Subcutaneous adipose tissue (tissue), 4 donors: Measurements from ENCODE around the gene ZMYND10. TPM values are rescaled to one million over a fixed set of nuclear protein-coding genes. Genes with fewer than 3 reads are reported as not detected.

Experiments
- total RNA-seq, 4 donors: library from RNA; depleted of rRNA; stranded (reverse); fragments of >200 nt; gene quantifications; one replicate each; pipeline ENCODE4 v1.1.0, GENCODE V29; 2016
- TF ChIP-seq, protein P1 (sequence below): fragments of 450-650 bp; IDR thresholded peaks from one replicate; pipeline ENCODE4 v1.5.1; 2016; ENCODE audit warnings: low read depth, mild to moderate bottlenecking, control low read depth, antibody characterized with exemption, moderate library complexity

Gene ZMYND10
- total RNA-seq, 4 donors from 2014 or later: 1.5 TPM; not detected in 3

DNA sequence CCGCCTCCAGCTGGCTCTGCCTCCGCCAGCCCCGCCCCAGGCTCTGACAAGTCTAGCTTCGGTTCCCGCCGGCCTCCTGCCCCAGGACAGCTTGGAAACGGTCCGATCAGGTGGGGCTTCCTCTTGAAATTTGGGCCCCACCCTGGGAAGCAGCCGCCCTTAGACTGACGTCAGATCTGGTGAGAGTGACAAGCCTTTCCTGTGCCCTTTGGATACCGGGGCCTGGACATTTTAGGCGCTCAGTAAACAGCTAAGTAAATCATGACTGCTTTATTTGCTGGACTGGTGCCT, 45.9 kb downstream of the ZMYND10 start:
- TF ChIP-seq, protein P1, sequence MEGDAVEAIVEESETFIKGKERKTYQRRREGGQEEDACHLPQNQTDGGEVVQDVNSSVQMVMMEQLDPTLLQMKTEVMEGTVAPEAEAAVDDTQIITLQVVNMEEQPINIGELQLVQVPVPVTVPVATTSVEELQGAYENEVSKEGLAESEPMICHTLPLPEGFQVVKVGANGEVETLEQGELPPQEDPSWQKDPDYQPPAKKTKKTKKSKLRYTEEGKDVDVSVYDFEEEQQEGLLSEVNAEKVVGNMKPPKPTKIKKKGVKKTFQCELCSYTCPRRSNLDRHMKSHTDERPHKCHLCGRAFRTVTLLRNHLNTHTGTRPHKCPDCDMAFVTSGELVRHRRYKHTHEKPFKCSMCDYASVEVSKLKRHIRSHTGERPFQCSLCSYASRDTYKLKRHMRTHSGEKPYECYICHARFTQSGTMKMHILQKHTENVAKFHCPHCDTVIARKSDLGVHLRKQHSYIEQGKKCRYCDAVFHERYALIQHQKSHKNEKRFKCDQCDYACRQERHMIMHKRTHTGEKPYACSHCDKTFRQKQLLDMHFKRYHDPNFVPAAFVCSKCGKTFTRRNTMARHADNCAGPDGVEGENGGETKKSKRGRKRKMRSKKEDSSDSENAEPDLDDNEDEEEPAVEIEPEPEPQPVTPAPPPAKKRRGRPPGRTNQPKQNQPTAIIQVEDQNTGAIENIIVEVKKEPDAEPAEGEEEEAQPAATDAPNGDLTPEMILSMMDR: no peak

GRCh38 chr3:50298836-50299637, 46.5 kb downstream of the ZMYND10 start, which contains the start of the genes HYAL3 and NAA80:
HYAL3 (minus strand) TSS chr3:50299405; CDS start chr3:50295602, 3,803 bp downstream.
NAA80 (minus strand) TSS chr3:50299405; CDS start chr3:50297463, 1,942 bp downstream.
- TF ChIP-seq, protein P1: no peak

DNA sequence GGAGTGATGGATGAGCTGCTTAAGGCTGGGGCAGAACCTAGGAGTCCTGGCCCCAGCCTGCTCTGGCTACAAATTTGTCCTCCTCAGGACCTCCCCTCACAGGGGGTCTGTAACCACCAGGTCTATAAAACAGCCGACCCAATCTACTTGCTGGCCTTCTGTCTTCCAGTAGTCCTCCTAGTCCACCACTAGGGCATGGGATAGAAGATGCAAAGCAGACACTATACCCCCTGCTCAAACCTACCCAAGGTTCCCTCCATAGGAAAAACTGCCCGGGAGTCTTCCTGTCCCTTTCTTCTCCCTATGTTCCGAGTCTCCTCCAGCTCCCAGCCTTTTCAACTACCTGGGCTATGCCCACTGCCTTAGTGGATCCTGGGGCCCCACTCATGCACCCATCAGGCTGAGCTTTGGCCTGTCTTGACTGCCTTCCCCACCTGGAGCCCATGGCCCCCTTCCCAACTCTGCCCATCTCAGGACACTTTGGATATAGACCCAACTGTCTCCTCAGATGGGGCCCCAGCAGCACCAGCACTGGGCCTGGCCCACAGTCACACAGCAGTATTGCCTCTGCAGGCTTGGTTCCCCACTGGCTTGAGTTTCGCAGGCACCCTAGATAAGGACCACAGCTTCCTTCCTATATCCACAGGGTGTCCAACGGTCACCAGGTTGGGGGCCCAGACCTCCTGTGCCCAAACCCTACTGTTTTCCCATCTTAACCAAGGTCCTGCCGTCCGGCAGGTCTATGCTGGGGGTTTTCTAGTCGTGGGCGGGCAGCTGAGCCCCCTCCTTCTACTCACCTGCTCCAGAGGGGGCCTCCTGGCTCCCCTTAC, 47.4 kb downstream of the ZMYND10 start:
- TF ChIP-seq, protein P1: no peak

GRCh38 chr3:50297384-50297775, 48.2 kb downstream of the ZMYND10 start:
- TF ChIP-seq, protein P1: no peak

DNA sequence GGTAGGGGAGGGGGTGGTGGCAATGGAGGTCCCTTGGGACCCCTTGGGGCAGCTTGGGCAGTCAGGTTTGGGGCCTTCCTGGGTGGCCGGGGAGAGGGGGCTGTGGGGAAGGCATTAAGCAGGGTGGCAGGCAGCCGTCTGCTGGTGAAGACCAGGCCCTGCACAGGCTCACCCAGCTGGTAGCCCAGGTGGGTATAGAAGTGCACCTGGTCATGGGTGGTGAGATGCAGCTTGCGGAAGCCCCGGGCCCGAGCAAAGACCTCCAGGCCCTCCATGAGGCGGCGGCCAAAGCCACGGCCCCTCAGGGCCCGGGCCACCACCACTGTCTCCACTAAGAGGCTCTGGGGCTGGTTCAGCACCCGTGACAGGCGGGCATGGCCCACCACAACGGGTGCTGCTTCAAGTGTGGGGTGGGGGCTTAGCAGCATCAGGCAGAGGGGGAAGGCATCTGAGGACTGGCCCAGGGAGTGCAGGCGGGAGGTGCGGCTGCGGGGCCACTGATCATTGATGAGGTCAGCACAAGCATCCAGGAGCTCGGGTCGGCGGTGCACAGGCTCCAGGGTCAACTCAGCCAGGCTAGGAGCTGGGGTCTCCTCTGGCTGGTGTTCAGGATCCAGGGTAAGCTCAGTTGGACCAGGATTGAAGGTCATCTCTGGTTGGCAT, 48.7 kb downstream of the ZMYND10 start:
- TF ChIP-seq, protein P1: no peak

DNA sequence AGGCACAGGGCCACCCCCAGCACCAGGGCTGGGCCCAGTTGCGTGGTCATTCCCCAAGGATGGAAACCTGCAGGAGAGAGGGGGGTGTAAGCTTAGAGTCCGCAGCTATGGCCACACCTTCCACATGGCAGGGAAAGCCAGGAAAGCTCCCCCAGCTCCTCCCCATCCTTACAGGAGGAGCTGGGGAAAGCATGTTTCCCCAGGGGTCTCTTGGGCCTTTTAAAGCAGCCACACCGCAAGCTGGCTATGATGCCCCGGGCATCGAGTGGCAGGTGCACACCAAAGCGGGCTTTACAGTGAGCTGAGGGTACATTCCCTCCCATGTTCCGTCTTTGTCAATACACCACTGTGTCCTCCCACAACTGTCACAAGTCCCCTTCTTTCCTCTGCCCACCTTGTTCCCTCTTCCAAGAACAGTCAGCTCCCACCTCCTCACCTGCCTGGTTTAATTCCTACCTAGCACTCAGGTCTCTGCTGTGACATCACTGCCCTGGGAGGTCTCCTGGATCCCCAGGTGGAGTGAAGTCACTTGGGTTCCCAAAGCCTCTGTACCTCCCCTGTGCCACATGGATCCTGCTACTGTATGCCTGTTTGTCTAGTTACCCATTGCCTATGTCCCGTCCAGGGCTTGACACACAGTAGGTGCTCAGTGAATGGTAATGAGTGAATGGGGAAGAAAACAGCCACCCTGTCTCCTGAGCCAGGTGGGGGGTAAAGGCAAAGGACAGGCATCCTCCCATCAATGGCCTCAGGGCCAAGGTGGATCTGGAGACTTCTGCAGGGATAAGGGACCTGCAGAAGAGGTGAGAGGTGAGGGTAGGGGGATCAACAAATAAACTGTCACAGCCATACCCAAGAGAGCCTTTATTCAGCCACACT, 49.7 kb downstream of the ZMYND10 start:
- TF ChIP-seq, protein P1: no peak
